ENCODE results near the gene MDFIC. TPM values are rescaled to one million over a fixed set of nuclear protein-coding genes. Genes with fewer than 3 reads are reported as not detected.

The MDFIC gene
- polyA plus RNA-seq, 1 donor from 2014 or later: 55.1 TPM

DNA sequence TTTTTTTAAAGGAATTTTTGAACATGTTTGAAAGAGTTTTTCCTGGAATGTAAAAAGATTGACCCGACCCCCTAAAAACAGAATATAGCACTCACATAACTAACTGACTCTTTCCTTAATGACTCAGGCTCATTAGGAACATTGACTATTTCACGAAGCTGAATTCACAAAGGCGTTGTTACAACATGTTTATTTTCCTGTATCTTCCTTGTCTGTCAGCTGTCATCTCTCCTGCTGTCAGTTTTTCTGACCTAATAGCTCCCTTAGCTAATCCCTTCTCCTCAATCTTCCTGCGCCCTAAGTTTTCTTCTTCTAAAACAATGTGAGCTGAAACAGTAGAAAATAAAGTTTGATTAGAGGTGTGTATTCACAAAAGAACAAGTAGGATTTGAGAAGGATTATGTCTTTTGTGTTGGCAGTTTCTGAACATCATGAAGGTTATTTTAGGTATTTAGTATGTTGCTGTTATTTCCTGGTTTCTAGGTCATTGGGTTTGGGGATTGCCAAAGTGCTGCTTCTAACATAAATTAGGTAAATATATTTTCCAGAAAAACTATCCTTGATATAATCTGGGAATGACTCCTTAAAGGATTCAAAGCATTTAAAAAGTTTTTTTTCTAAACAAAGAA, 4.6 kb upstream of the MDFIC start:
- no peaks in the 10 kb centered on the region for H3K36me3 Mint-ChIP-seq
- peaks cover 42 to 49% (median 43%) of the 10 kb centered on the region in 3 donors for H3K4me1 Mint-ChIP-seq
- no peaks in the 10 kb centered on the region for H3K27me3 Mint-ChIP-seq
- no peaks in the 10 kb centered on the region for H3K9me3 Mint-ChIP-seq
- H3K27ac Mint-ChIP-seq: peak overlapping the region; percentile 34 to 94 (median 60)
- peak overlapping the region in 3 of 4 donors; percentile 17 to 86 (median 81) for H3K4me3 Mint-ChIP-seq

GRCh38 chr7:114919587-114919986, 2.3 kb upstream of the MDFIC start:
- H3K9me3 Mint-ChIP-seq: no peaks in the 10 kb centered on the region
- no peaks in the 10 kb centered on the region for H3K27me3 Mint-ChIP-seq
- peak overlapping the region; percentile 5 to 86 (median 50) for H3K4me3 Mint-ChIP-seq
- peak overlapping the region; percentile 71 to 91 (median 86) for H3K27ac Mint-ChIP-seq
- H3K36me3 Mint-ChIP-seq: no peaks in the 10 kb centered on the region
- H3K4me1 Mint-ChIP-seq: peaks cover 47 to 55% (median 55%) of the 10 kb centered on the region in 3 donors

DNA sequence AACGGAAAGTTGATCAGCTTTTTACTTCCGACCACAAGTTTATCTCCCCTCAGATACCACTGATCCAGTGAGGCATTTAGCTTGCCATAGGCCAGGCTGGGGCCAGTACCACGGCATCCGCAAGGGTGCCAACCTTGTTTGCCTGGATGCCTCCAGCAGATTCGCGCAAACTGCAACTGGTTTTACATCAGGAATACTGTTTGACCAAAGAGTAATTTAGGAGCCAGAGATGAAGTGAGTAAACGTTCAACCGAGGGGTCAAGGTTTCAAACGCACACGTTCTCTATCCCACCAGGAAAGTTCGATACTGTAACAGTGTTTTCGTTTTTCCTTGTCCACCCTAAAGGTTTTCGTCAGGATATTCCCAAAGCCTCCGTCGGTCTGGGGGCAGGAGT, 266 bp upstream of the MDFIC start:
- peaks cover 2% of the 10 kb centered on the region for H3K36me3 Mint-ChIP-seq
- H3K4me3 Mint-ChIP-seq: peak overlapping the region; percentile 94 to 96 (median 94)
- H3K9me3 Mint-ChIP-seq: no peaks in the 10 kb centered on the region
- H3K27me3 Mint-ChIP-seq: no peaks in the 10 kb centered on the region
- peaks cover 55 to 66% (median 58%) of the 10 kb centered on the region in 3 donors for H3K4me1 Mint-ChIP-seq
- peak overlapping the region; percentile 76 to 92 (median 91) for H3K27ac Mint-ChIP-seq

DNA sequence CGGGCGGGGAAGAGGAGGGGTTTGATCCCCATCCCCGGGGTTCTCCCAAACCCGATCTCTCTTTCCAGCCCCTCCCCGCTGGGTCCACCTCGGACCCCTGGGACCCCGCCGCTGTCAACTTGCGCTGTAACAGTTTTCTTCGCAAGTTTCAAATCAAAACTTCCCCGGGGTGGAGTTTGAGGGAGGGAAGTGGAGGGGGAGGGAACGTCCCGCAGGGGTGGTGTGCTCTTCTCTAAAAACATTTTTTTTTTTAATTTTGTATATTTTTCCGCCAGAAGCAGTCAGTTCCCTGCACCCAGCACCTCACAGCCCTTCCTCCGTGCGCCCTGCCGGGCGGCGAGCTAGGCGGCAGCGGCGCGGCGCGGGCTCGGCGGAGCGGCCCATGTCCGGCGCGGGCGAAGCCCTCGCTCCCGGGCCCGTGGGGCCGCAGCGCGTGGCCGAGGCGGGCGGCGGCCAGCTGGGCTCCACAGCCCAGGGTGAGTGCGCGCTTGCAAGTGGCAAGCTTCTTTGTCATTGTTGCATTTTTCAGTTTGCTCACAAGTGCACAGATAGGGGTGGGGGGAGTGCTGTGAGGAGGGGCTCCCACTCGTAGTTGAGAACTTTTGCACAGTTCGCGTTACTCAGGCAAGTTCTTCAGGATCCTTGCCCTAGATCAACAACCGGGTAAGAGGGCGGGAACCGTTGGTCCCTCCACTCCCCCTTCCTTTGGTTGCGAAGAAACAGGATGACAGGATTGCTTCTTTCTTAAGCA, 933 bp downstream of the MDFIC start:
- H3K27ac Mint-ChIP-seq: peak overlapping the region; percentile 82 to 95 (median 91)
- peaks cover 51 to 61% (median 54%) of the 10 kb centered on the region in 3 donors for H3K4me1 Mint-ChIP-seq
- H3K4me3 Mint-ChIP-seq: peak overlapping the region; percentile 94 to 96 (median 94)
- H3K36me3 Mint-ChIP-seq: peaks cover 2% of the 10 kb centered on the region
- no peaks in the 10 kb centered on the region for H3K27me3 Mint-ChIP-seq
- no peaks in the 10 kb centered on the region for H3K9me3 Mint-ChIP-seq

DNA sequence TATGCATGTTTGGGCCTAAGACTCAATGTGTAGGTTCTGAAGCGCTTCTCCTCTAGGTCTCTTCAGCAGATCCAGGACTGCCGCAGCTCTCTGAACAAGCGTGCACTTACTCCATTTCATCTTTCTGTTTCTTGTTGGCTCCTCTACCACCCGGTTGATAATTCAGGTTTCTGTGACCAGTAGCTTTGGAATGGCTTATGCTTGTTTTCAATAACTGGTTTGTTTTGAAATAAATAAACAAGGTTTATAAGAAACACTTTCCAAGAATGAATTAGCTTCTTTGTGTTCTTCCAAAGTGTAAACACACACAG, 1.5 kb downstream of the MDFIC start:
- Mint-ChIP-seq H3K9me3 (no peaks in the 10 kb centered on the region), H3K4me1 (peaks cover 46 to 56% (median 48%) of the 10 kb centered on the region in 3 donors), H3K27me3 (no peaks in the 10 kb centered on the region), H3K36me3 (peaks cover 2% of the 10 kb centered on the region), H3K27ac (peak overlapping the region; percentile 82 to 95 (median 91)), H3K4me3 (peak overlapping the region; percentile 94 to 96 (median 94))

DNA sequence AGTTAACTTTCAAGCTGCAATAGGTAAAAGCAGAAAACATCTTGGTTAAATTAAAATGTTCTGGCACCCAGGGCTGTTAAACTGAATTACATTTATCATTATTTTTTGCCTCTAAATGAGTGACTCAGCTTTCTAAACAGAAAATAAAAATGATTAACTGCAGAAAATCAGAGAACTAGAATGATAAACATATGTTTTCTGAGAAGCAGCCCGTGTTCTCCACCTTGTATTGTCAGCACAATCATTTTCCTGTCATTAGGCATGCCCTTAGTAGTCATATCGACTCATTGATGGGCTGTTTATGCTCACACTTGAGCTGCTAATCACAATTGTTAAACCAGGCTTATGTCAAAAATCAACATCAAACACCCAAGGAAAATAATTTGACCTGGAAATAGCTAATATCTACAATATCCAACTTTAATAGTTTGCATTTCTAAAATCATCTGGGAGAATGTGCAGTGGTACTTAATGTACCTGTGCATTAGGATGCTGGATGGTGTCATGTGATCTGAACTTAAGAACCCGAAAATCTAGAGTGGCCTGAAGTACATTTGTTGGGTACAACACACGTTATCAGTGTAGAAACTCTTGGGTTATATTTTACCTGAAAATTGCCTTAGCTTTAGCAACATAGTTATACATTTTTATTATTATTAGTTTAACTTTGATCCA, 2.3 kb downstream of the MDFIC start:
- Mint-ChIP-seq H3K9me3 (no peaks in the 10 kb centered on the region), H3K36me3 (peaks cover 2% of the 10 kb centered on the region)

DNA sequence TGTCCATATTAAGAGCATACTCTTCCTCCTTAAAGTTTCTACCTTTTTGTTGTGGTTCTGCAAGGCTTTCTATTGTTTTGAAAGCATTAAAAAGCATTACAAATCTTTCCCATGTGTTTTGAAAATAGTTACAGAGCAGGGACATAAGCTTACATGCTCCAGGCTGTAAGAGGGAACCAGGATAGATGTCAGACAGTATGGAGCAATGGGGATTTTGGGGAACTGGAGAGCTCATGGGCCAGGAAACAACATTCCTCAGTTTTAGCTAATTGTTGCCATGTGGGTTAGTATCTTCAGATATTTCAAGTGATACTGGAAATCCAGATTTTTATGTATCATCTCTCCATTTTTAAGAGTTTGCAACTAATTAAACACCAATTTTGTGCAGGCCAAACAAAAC, 3.5 kb downstream of the MDFIC start:
- H3K27ac Mint-ChIP-seq: peak overlapping the region; percentile 82 to 92 (median 91)

More for the DNA sequence above, 2.3 kb downstream of the MDFIC start:
- Mint-ChIP-seq H3K4me3 (peak overlapping the region; percentile 94 to 96 (median 94)), H3K4me1 (peaks cover 41 to 49% (median 42%) of the 10 kb centered on the region in 3 donors), H3K27me3 (no peaks in the 10 kb centered on the region), H3K27ac (peak overlapping the region; percentile 82 to 95 (median 91))

GRCh38 chr7:114928060-114928459, 6.2 kb downstream of the MDFIC start:
- H3K36me3 Mint-ChIP-seq: peaks cover 2% of the 10 kb centered on the region
- H3K27ac Mint-ChIP-seq: no peak overlapping the region
- no peaks in the 10 kb centered on the region for H3K9me3 Mint-ChIP-seq
- H3K4me1 Mint-ChIP-seq: peaks cover 36 to 59% (median 48%) of the 10 kb centered on the region in 3 donors
- no peaks in the 10 kb centered on the region for H3K27me3 Mint-ChIP-seq
- peak overlapping the region in 1 of 4 donors; percentile 8 for H3K4me3 Mint-ChIP-seq

More for the DNA sequence above, 3.5 kb downstream of the MDFIC start:
- H3K4me1 Mint-ChIP-seq: peaks cover 32 to 41% (median 34%) of the 10 kb centered on the region in 3 donors
- peak overlapping the region; percentile 69 to 93 (median 80) for H3K4me3 Mint-ChIP-seq
- H3K27me3 Mint-ChIP-seq: no peaks in the 10 kb centered on the region
- H3K36me3 Mint-ChIP-seq: peaks cover 2% of the 10 kb centered on the region
- H3K9me3 Mint-ChIP-seq: no peaks in the 10 kb centered on the region

DNA sequence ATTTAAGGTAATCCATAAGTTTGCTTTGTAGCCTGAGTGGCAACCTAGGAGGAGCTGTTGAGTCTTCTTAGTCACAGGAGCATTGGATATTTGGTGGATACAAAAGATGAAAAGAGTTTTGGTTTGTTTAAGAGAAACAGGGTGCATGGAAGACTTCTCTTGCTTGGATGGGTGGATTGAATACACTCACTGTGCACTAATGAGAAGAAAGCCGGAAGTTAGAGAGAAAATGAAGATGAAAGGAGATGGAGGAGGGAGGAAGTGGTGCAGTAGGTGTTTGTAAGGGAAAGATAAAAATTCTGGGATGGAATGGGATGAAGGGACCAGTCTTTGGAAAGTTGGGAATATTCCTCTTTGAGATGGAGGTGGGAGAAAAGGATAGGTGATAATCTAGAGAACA, 7.7 kb downstream of the MDFIC start:
- no peaks in the 10 kb centered on the region for H3K9me3 Mint-ChIP-seq
- no peak overlapping the region for H3K27ac Mint-ChIP-seq
- peaks cover 44 to 60% (median 54%) of the 10 kb centered on the region in 3 donors for H3K4me1 Mint-ChIP-seq
- H3K27me3 Mint-ChIP-seq: no peaks in the 10 kb centered on the region
- no peak overlapping the region for H3K4me3 Mint-ChIP-seq
- H3K36me3 Mint-ChIP-seq: peaks cover 2% of the 10 kb centered on the region

GRCh38 chr7:114930107-114930661, 8.3 kb downstream of the MDFIC start:
- Mint-ChIP-seq H3K36me3 (peaks cover 2% of the 10 kb centered on the region), H3K9me3 (no peaks in the 10 kb centered on the region), H3K27ac (no peak overlapping the region), H3K4me3 (peak overlapping the region in 1 of 4 donors; percentile 90), H3K27me3 (no peaks in the 10 kb centered on the region), H3K4me1 (peaks cover 48 to 63% (median 57%) of the 10 kb centered on the region in 3 donors)

GRCh38 chr7:114930829-114931655, 9.1 kb downstream of the MDFIC start:
- Mint-ChIP-seq H3K4me1 (peaks cover 48 to 62% (median 57%) of the 10 kb centered on the region in 3 donors), H3K27me3 (no peaks in the 10 kb centered on the region), H3K9me3 (no peaks in the 10 kb centered on the region), H3K27ac (peak overlapping the region in 1 of 3 donors; percentile 96), H3K4me3 (peak overlapping the region in 2 of 4 donors; percentile 78 to 90), H3K36me3 (no peaks in the 10 kb centered on the region)

- Mint-ChIP-seq H3K4me1 (peaks cover 48 to 62% (median 55%) of the 10 kb centered on the region in 3 donors), H3K4me3 (peak overlapping the region in 2 of 4 donors; percentile 78 to 90), H3K27ac (peak overlapping the region in 1 of 3 donors; percentile 96), H3K36me3 (no peaks in the 10 kb centered on the region), H3K9me3 (no peaks in the 10 kb centered on the region), H3K27me3 (no peaks in the 10 kb centered on the region)
Observed at GRCh38 chr7:114931656-114932011, 9.7 kb downstream of the MDFIC start.

DNA sequence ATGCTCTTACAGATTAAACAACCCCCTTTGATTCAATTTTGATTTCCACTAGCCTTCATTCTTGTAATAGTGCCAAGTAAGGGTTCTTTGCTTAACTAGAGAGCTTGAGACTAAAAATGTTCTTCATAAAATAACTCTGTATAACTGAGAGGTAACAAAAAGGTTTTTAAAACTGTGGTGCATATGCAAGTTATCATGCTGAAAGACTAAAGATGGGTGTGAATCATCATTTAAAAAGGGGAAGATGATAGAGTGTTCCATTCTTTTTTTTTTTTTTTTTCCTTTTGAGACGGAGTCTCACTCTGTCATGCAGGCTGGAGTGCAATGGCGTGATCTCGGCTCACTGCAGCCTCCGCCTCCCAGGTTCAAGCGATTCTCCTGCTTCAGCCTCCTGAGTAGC, 11.1 kb downstream of the MDFIC start:
- Mint-ChIP-seq H3K36me3 (no peaks in the 10 kb centered on the region), H3K27me3 (no peaks in the 10 kb centered on the region), H3K27ac (peak overlapping the region in 1 of 3 donors; percentile 96), H3K4me3 (peak overlapping the region in 2 of 4 donors; percentile 78 to 90), H3K9me3 (no peaks in the 10 kb centered on the region), H3K4me1 (peaks cover 48 to 58% (median 56%) of the 10 kb centered on the region in 3 donors)

GRCh38 chr7:114933658-114934057, 11.8 kb downstream of the MDFIC start:
- Mint-ChIP-seq H3K9me3 (no peaks in the 10 kb centered on the region), H3K27ac (peak overlapping the region in 1 of 3 donors; percentile 96), H3K4me1 (peaks cover 48 to 58% (median 56%) of the 10 kb centered on the region in 3 donors)

More at GRCh38 chr7:114933658-114934057, 11.8 kb downstream of the MDFIC start:
- peak overlapping the region in 3 of 4 donors; percentile 39 to 90 (median 63) for H3K4me3 Mint-ChIP-seq
- H3K36me3 Mint-ChIP-seq: no peaks in the 10 kb centered on the region
- H3K27me3 Mint-ChIP-seq: no peaks in the 10 kb centered on the region
